Measurements from ENCODE around the gene PDE9A. TPM values are rescaled to one million over a fixed set of nuclear protein-coding genes. Genes with fewer than 3 reads are reported as not detected.

The PDE9A gene
- total RNA-seq, 1 donor from 2014 or later, result 0.41 TPM

GRCh38 chr21:42753804-42754203 lies 100.4 kb downstream of the PDE9A start:
- DNase-seq (ENCODE audit: extremely low read depth, low read depth, low spot score), result no peak

- DNase-seq (ENCODE audit: extremely low read depth, low read depth, low spot score), result no peak
Observed at GRCh38 chr21:42754270-42754933, 101.0 kb downstream of the PDE9A start.

- no peak for DNase-seq (ENCODE audit: extremely low read depth, low read depth, low spot score)
Observed at GRCh38 chr21:42755031-42755665, 101.7 kb downstream of the PDE9A start.

- DNase-seq (ENCODE audit: extremely low read depth, low read depth, low spot score), result no peak
Observed at GRCh38 chr21:42755766-42756579, 102.6 kb downstream of the PDE9A start.

- no peak for DNase-seq (ENCODE audit: extremely low read depth, low read depth, low spot score)
Observed at GRCh38 chr21:42756580-42757250, 103.3 kb downstream of the PDE9A start.

- no peak for DNase-seq (ENCODE audit: extremely low read depth, low read depth, low spot score)
Observed at GRCh38 chr21:42757422-42757821, 104.0 kb downstream of the PDE9A start.

GRCh38 chr21:42757826-42758655 lies 104.6 kb downstream of the PDE9A start:
- DNase-seq (ENCODE audit: extremely low read depth, low read depth, low spot score), result no peak

- no peak for DNase-seq (ENCODE audit: extremely low read depth, low read depth, low spot score)
Observed at GRCh38 chr21:42758721-42759593, 105.5 kb downstream of the PDE9A start.

GRCh38 chr21:42759594-42759927 lies 106.1 kb downstream of the PDE9A start:
- no peak for DNase-seq (ENCODE audit: extremely low read depth, low read depth, low spot score)

- DNase-seq (ENCODE audit: extremely low read depth, low read depth, low spot score), result no peak
Observed at GRCh38 chr21:42760361-42760950, 107.0 kb downstream of the PDE9A start.

- no peak for DNase-seq (ENCODE audit: extremely low read depth, low read depth, low spot score)
Observed at GRCh38 chr21:42760951-42761751, 107.7 kb downstream of the PDE9A start.

GRCh38 chr21:42761776-42762335 lies 108.4 kb downstream of the PDE9A start:
- no peak for DNase-seq (ENCODE audit: extremely low read depth, low read depth, low spot score)

GRCh38 chr21:42763581-42764442 lies 110.4 kb downstream of the PDE9A start:
- no peak for DNase-seq (ENCODE audit: extremely low read depth, low read depth, low spot score)

GRCh38 chr21:42764443-42764760 lies 111.0 kb downstream of the PDE9A start:
- DNase-seq (ENCODE audit: extremely low read depth, low read depth, low spot score), result no peak

- DNase-seq (ENCODE audit: extremely low read depth, low read depth, low spot score), result no peak
Observed at GRCh38 chr21:42764883-42765282, 111.5 kb downstream of the PDE9A start.

- DNase-seq (ENCODE audit: extremely low read depth, low read depth, low spot score), result no peak
Observed at GRCh38 chr21:42765656-42766055, 112.2 kb downstream of the PDE9A start.

Measured in glomerular endothelial cell (primary cell).